IMR-90 (cell line): ENCODE results near the gene MGLL. TPM values are rescaled to one million over a fixed set of nuclear protein-coding genes. Genes with fewer than 3 reads are reported as not detected.

Source experiments
- ATAC-seq: fragments of 200-7000 bp; cut with Tn5 transposase; 2 replicates; pipeline ENCODE4 v1.9.1; 2020; ENCODE audit warnings: low read depth, mild to moderate bottlenecking, moderate library complexity
- BruUV-seq: library from RNA; stranded (reverse); fragments of 400-500 nt; replicated peaks from 2 replicates; lab custom pipeline; 2021; lab: Mats Ljungman, UMichigan
- CTCF ChIA-PET: fragments of 300-600 bp; formaldehyde crosslinking; extraction: SDS; loops from one replicate; lab custom pipeline; 2021; ENCODE audit warnings: antibody characterized with exemption; lab: Yijun Ruan, JAX
- POLR2A ChIA-PET: fragments of 300-600 bp; sonication (Branson Sonifier 250); formaldehyde crosslinking; loops from one replicate; lab custom pipeline; 2022; ENCODE audit warnings: antibody characterized with exemption; ENCODE audit not compliant: unreplicated experiment; lab: Charles Lee
- DNase-seq: peaks from one replicate; pipeline ENCODE4 v3.0.0; 2013
- H2AFZ ChIP-seq: replicated peaks from 2 replicates; pipeline ENCODE3; 2013; ENCODE audit warnings: low read length, mild to moderate bottlenecking; ENCODE audit not compliant: poor library complexity
- H2AK5ac ChIP-seq: 2 replicates; pipeline ENCODE4 v1.6.1; 2013; ENCODE audit warnings: low read depth, low read length, inconsistent platforms
- H2AK9ac ChIP-seq: replicated peaks from 2 replicates; pipeline ENCODE3; 2013; ENCODE audit warnings: mild to moderate bottlenecking, low read depth, low read length, moderate library complexity; ENCODE audit not compliant: poor library complexity
- H2BK120ac ChIP-seq: 2 replicates; pipeline ENCODE4 v1.6.1; 2013; ENCODE audit warnings: low read depth, low read length, inconsistent platforms
- H2BK15ac ChIP-seq: 3 replicates; pipeline ENCODE4 v1.6.1; 2013; ENCODE audit warnings: low read depth, low read length, inconsistent platforms
- H2BK20ac ChIP-seq: 2 replicates; pipeline ENCODE4 v1.6.1; 2013; ENCODE audit warnings: low read depth, mild to moderate bottlenecking, inconsistent platforms, low read length, moderate library complexity
- H2BK5ac ChIP-seq: 2 replicates; pipeline ENCODE4 v1.6.1; 2013; ENCODE audit warnings: mild to moderate bottlenecking, low read depth, low read length, inconsistent platforms; ENCODE audit not compliant: poor library complexity, severe bottlenecking
- H3K14ac ChIP-seq: replicated peaks from 2 replicates; pipeline ENCODE4 v1.6.1; 2013; ENCODE audit warnings: low read depth, low read length, inconsistent platforms
- H3K18ac ChIP-seq: 2 replicates; pipeline ENCODE4 v1.6.1; 2013; ENCODE audit warnings: low read depth, low read length, control low read depth
- H3K23ac ChIP-seq: 2 replicates; pipeline ENCODE4 v1.6.1; 2013; ENCODE audit warnings: low read depth, low read length, inconsistent platforms
- H3K27ac ChIP-seq: 2 replicates; pipeline ENCODE4 v1.5.1; 2013; ENCODE audit warnings: mild to moderate bottlenecking, control low read depth, low read length; ENCODE audit not compliant: insufficient read depth
- H3K27me3 ChIP-seq: 2 replicates; pipeline ENCODE4 v1.6.1; 2013; ENCODE audit warnings: low read length; ENCODE audit not compliant: control insufficient read depth, insufficient read depth
- H3K36me3 ChIP-seq: 2 replicates; pipeline ENCODE4 v1.6.1; 2013; ENCODE audit warnings: low read length, mixed read lengths; ENCODE audit not compliant: control insufficient read depth, insufficient read depth
- H3K4ac ChIP-seq: 2 replicates; pipeline ENCODE4 v1.6.1; 2013; ENCODE audit warnings: low read depth, low read length, inconsistent platforms
- H3K4me1 ChIP-seq: 2 replicates; pipeline ENCODE4 v1.6.1; 2013; ENCODE audit warnings: low read length, mixed read lengths; ENCODE audit not compliant: control insufficient read depth, insufficient read depth
- H3K4me2 ChIP-seq: 2 replicates; pipeline ENCODE4 v1.6.1; 2013; ENCODE audit warnings: low read depth, mild to moderate bottlenecking, control low read depth, low read length, moderate library complexity
- H3K4me3 ChIP-seq: 2 replicates; pipeline ENCODE4 v1.5.1; 2013; ENCODE audit warnings: low read depth, mild to moderate bottlenecking, control low read depth, low read length, moderate library complexity; ENCODE audit not compliant: insufficient read depth
- H3K56ac ChIP-seq: 2 replicates; pipeline ENCODE4 v1.6.1; 2013; ENCODE audit warnings: low read length, inconsistent platforms; ENCODE audit not compliant: insufficient read depth; ENCODE audit errors: extremely low read depth
- H3K79me1 ChIP-seq, 2 experiments: 2 replicates each; pipeline ENCODE4 v1.6.1; 2013; ENCODE audit warnings: low read length in 2 of 2, inconsistent platforms in 1 of 2, low read depth in 1 of 2
- H3K9ac ChIP-seq: 2 replicates; pipeline ENCODE4 v1.6.1; 2013; ENCODE audit warnings: low read depth, low read length, control low read depth
- H3K9me1 ChIP-seq: 2 replicates; pipeline ENCODE4 v1.6.1; 2013; ENCODE audit warnings: low read length, inconsistent platforms; ENCODE audit not compliant: insufficient read depth
- H3K9me3 ChIP-seq: 2 replicates; pipeline ENCODE4 v1.6.1; 2013; ENCODE audit warnings: low read length; ENCODE audit not compliant: control insufficient read depth, insufficient read depth
- H4K20me1 ChIP-seq: 2 replicates; pipeline ENCODE4 v1.6.1; 2013; ENCODE audit warnings: low read length, inconsistent platforms; ENCODE audit not compliant: insufficient read depth
- H4K5ac ChIP-seq: 2 replicates; pipeline ENCODE4 v1.6.1; 2013; ENCODE audit warnings: mild to moderate bottlenecking, low read depth, low read length, control low read depth
- H4K8ac ChIP-seq, 2 experiments: 2 replicates each; pipeline ENCODE4 v1.6.1; 2013; ENCODE audit warnings: low read depth in 2 of 2, low read length in 2 of 2, control low read depth in 1 of 2, inconsistent platforms in 1 of 2
- H4K91ac ChIP-seq: 2 replicates; pipeline ENCODE4 v1.6.1; 2013; ENCODE audit warnings: low read depth, low read length, inconsistent platforms; ENCODE audit not compliant: insufficient read depth
- BHLHE40 ChIP-seq: fragments of 150-350 bp; IDR thresholded peaks from 2 replicates; pipeline ENCODE4 v1.6.1; 2016; ENCODE audit warnings: mild to moderate bottlenecking, low read depth, low read length
- CEBPB ChIP-seq: IDR thresholded peaks from 2 replicates; pipeline ENCODE4 v1.6.1; 2012; ENCODE audit warnings: low read depth, low read length, improper control_type of control experiment
- CHD1 ChIP-seq: IDR thresholded peaks from 2 replicates; pipeline ENCODE4 v1.6.1; 2012; ENCODE audit warnings: low read depth, low read length, improper control_type of control experiment
- FOS ChIP-seq: fragments of 150-350 bp; IDR thresholded peaks from 2 replicates; pipeline ENCODE4 v1.6.1; 2016; ENCODE audit warnings: low read depth, low read length
- MAFK ChIP-seq: IDR thresholded peaks from 2 replicates; pipeline ENCODE4 v1.6.1; 2012; ENCODE audit warnings: low read depth, low read length, improper control_type of control experiment
- MAZ ChIP-seq: IDR thresholded peaks from 2 replicates; pipeline ENCODE4 v1.6.1; 2012; ENCODE audit warnings: low read depth, mild to moderate bottlenecking, low read length, improper control_type of control experiment, moderate library complexity, borderline replicate concordance
- MXI1 ChIP-seq: IDR thresholded peaks from 2 replicates; pipeline ENCODE4 v1.6.1; 2012; ENCODE audit warnings: low read depth, mild to moderate bottlenecking, low read length, moderate library complexity, borderline replicate concordance
- NFE2L2 ChIP-seq: fragments of 150-350 bp; IDR thresholded peaks from 2 replicates; pipeline ENCODE4 v1.6.1; 2016; ENCODE audit warnings: low read depth, mild to moderate bottlenecking, low read length
- POLR2A ChIP-seq: IDR thresholded peaks from 2 replicates; pipeline ENCODE4 v1.6.1; 2012; ENCODE audit warnings: mild to moderate bottlenecking, low read depth, low read length
- RAD21 ChIP-seq: IDR thresholded peaks from 2 replicates; pipeline ENCODE4 v1.6.1; 2012; ENCODE audit warnings: low read length, improper control_type of control experiment
- RCOR1 ChIP-seq: IDR thresholded peaks from 2 replicates; pipeline ENCODE4 v1.6.1; 2012; ENCODE audit warnings: mild to moderate bottlenecking, low read length, improper control_type of control experiment; ENCODE audit not compliant: insufficient replicate concordance
- RFX5 ChIP-seq: IDR thresholded peaks from 2 replicates; pipeline ENCODE4 v1.8.0; 2012; ENCODE audit warnings: low read depth, mild to moderate bottlenecking, low read length, moderate library complexity
- SMC3 ChIP-seq: fragments of 150-350 bp; IDR thresholded peaks from 2 replicates; pipeline ENCODE4 v1.6.1; 2016; ENCODE audit warnings: low read depth, mild to moderate bottlenecking, antibody characterized with exemption, low read length, moderate library complexity
- USF2 ChIP-seq: fragments of 150-350 bp; IDR thresholded peaks from 2 replicates; pipeline ENCODE4 v1.6.1; 2017; ENCODE audit warnings: mild to moderate bottlenecking, antibody characterized with exemption, low read length, low read depth
- WGBS, 2 experiments: methylation state at CpG; one replicate each; pipeline versions ENCODE4 v1.1.5 to v1.1.7; 2013; ENCODE audit warnings: missing lambda C conversion rate in 2 of 2; ENCODE audit not compliant: insufficient read length in 1 of 2; ENCODE audit errors: extremely low coverage in 2 of 2; 5-methylcytosine and 5-hydroxymethylcytosine counted together
- dilution Hi-C: fragments of 300-500 bp; cut with HindIII; formaldehyde crosslinking; loops from one replicate; pipeline ENCODE4 v1.14.3; 2018; ENCODE audit warnings: low sequenced_read_pairs; ENCODE audit not compliant: unreplicated experiment
- in situ Hi-C: fragments of 300-500 bp; cut with MboI; formaldehyde crosslinking; loops from 3 replicates; pipeline ENCODE4 v1.14.3; 2019; ENCODE audit warnings: low sequenced_read_pairs, inconsistent platforms, mixed read lengths
- intact Hi-C: fragments of 100-400 bp; cut with micrococcal nuclease; formaldehyde crosslinking; loops from 2 replicates; pipeline ENCODE4 v1.10.0; 2022
- polyA plus RNA-seq, 3 experiments: library from polyadenylated mRNA; depleted of rRNA; stranded (reverse); fragments of >200 nt; gene quantifications; 2 replicates each; pipeline ENCODE4 v1.2.3, GENCODE V29; 2012; ENCODE audit warnings: low replicate concordance in 1 of 3
- total RNA-seq: library from RNA; depleted of rRNA; stranded (reverse); fragments of >200 nt; gene quantifications from 2 replicates; pipeline ENCODE4 v1.2.3, GENCODE V29; 2012

MGLL gene
- total and polyA plus RNA-seq, 2 of the 4 experiments (the other 2 are of a cell fraction), result 23.7 to 60.6 TPM

DNA sequence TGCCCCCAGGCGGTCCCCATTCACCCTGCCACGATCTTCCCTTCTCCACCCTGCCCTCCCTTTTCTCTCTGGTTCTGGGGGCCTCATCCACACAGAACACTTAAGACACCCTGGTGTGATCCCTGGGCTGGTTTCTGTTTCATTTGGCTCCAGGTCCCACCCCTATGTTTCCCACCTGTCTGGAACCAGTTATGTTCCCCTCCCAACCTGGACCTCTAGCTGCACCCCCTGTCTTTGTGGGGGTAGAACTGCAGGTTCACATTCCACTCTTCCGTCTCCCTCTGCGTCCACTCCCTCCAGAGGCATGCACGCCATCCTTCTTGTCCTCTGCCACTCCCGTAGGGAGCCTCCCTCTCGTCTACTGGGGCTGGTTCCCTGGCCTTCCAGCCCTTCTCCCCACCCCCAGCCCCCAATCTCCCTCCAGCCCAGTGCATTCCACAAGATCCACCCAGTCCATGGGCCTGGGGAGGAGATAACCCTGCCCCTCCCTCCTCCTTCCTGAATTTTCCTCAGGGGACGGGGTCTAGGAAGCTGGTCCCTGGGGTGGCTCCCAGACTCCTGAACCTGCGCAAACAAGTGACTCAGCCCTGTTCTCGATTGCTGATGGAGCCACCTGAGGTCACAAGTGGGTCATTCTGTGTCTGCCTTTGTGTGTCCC lies 75.8 kb downstream of the MGLL start (continued):
- no peak for TF ChIP-seq SMC3

GRCh38 chr3:127745656-127746399 lies 76.5 kb downstream of the MGLL start:
- intact Hi-C loops (no loop called here), in situ Hi-C loops (no loop called here), dilution Hi-C loops (no loop called here)
- 100% methylated on average over 5 of the region's 11 CpGs; no CpG with 5 or more reads in 1 of the 2 experiments for WGBS, 2 experiments
- H2BK5ac ChIP-seq, result no peak overlapping the region
- ChIA-PET CTCF (interaction anchor here (1.6 kb wide), 1 partner anchor 49 kb away, joined by 4 read pairs; no protein-coding TSS in a partner anchor), POLR2A (no interaction called here)
- ATAC-seq (no peak), DNase-seq (no peak)
- no peak overlapping the region for H2BK15ac ChIP-seq
- H3K4me3 ChIP-seq, result no peak overlapping the region
- H2BK120ac ChIP-seq, result no peak overlapping the region
- no peak overlapping the region for H3K4me2 ChIP-seq
- no peak overlapping the region for H2BK20ac ChIP-seq
- H3K56ac ChIP-seq, result no peak overlapping the region
- H3K27ac ChIP-seq, result no peak overlapping the region
- H3K18ac ChIP-seq, result no peak overlapping the region
- no peaks in the 10 kb centered on the region for H3K9me3 ChIP-seq
- H3K14ac ChIP-seq, result no peak overlapping the region
- H3K4me1 ChIP-seq, result peaks cover 29% of the 10 kb centered on the region
- H3K79me1 ChIP-seq, result peaks cover 34 to 86% of the 10 kb centered on the region in 2 experiments
- H3K36me3 ChIP-seq, result no peaks in the 10 kb centered on the region; the same call in 1 of the 2 replicates
- H3K27me3 ChIP-seq, result no peaks in the 10 kb centered on the region
- no TSS peak for BruUV-seq
- H4K5ac ChIP-seq, result no peak overlapping the region
- H2AK5ac ChIP-seq, result peak overlapping the region; percentile 40; the same call in 1 of the 2 replicates
- H3K23ac ChIP-seq, result no peak overlapping the region
- H2AFZ ChIP-seq, result no peak overlapping the region
- H3K9ac ChIP-seq, result no peak overlapping the region
- peak overlapping the region; percentile 67 for H2AK9ac ChIP-seq
- no peak overlapping the region for H4K8ac ChIP-seq
- H4K91ac ChIP-seq, result no peak overlapping the region
- H3K9me1 ChIP-seq, result peaks cover 47% of the 10 kb centered on the region
- no peak overlapping the region; the same call in 1 of the 2 replicates for H3K4ac ChIP-seq
- peaks cover 1% of the 10 kb centered on the region; the same call in 1 of the 2 replicates for H4K20me1 ChIP-seq
- TF ChIP-seq USF2 (no peak), RCOR1 (no peak), MXI1 (no peak), SMC3 (no peak), CEBPB (no peak), RFX5 (no peak), NFE2L2 (no peak), POLR2A (no peak), BHLHE40 (no peak), FOS (no peak), CHD1 (no peak), RAD21 (no peak), MAFK (no peak), MAZ (no peak)
